Measurements from ENCODE around the gene ACY1. TPM values are rescaled to one million over a fixed set of nuclear protein-coding genes. Genes with fewer than 3 reads are reported as not detected.
A peak's percentile ranks its signal among the peaks of the same experiment; 100 is the strongest.

The ACY1 gene
- total and polyA plus RNA-seq, 4 donors = 3.8 to 29.8 (median 24.4) TPM

- H3K4me3 ChIP-seq (ENCODE audit: low read depth, low read length) = no peak overlapping the region
- DNase-seq (ENCODE audit: low read depth in 4 of 6, low spot score in 6 of 6) = no peak
- H3K36me3 ChIP-seq (ENCODE audit: control insufficient read depth, insufficient read depth, low read length) = no peaks in the 10 kb centered on the region
- no peaks in the 10 kb centered on the region for H3K27me3 ChIP-seq (ENCODE audit: control insufficient read depth, insufficient read depth, low read length)
- 85% methylated on average over 5 of the region's 6 CpGs for WGBS (ENCODE audit: insufficient coverage)
- no peak overlapping the region for H3K27ac ChIP-seq (ENCODE audit: low read depth, low read length)
- peaks cover 25% of the 10 kb centered on the region for H3K4me1 ChIP-seq (ENCODE audit: control insufficient read depth, insufficient read depth, low read length)
- H3K9me3 ChIP-seq (ENCODE audit: control insufficient read depth, insufficient read depth, low read length) = no peaks in the 10 kb centered on the region
Measured at GRCh38 chr3:52013802-52014598, 30.7 kb downstream of the ACY1 start.

DNA sequence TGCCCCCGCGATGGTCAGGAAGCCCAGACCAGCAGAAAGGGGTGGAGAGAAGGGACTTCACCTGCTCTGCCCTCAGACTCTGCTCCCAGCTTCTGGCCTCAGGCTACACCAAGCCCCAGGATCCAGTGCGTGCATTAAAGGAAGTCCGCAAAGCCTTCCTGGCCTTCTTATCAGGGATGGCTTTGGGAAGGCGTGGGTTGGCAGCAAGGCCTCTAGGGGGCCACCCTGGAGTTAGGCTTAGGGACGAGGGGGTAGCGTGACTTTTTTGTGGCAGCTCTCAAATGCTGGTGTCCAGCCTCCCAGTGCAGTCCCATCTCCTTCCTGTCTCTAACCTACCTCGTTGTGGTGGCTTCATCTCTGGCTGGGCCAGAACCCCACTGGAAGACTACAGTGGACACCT lies 31.3 kb downstream of the ACY1 start:
- H3K27ac ChIP-seq (ENCODE audit: low read depth, low read length) = no peak overlapping the region

DNA sequence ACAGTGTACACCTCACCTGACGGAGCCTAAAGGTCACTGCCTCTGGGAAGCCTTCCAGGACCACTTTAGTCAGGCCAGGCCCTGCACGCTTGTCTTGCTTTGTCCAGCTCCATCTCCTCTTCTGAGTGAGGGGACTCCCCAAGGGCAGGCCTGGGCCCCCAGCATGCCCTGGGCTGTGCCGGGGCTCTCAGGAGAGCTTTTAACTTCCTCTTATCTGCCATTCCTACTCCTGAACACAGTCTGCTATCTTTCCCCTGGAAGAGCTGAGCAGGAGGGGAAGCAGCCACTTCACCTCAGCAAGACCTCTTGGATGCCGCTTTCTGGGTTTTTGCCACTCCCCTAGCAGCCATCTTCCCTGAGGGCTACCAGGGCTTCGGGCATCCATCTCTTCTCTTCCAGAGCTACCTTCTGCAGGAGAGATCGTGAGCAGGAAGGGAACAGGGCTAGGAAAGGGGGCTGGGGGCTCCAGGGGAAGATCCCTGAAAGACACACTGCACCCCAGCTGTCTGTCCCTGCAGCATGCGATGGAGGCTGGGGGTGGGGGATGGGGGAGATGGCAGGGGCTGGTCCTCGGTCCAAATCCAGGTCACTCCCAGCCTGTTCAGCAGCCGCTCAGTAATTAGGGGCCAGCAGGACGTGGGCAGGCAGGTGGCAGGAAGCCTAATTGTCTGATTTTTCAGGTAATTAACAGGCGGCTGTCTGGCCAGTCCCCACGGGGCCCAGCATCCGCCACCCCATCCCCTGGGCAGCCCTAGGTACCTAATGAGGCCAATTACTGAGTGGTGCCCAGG lies 32.3 kb downstream of the ACY1 start:
- Histone ChIP-seq H3K36me3 (ENCODE audit: control insufficient read depth, insufficient read depth, low read length) (no peaks in the 10 kb centered on the region), H3K27ac (ENCODE audit: low read depth, low read length) (no peak overlapping the region), H3K4me1 (ENCODE audit: control insufficient read depth, insufficient read depth, low read length) (peaks cover 37% of the 10 kb centered on the region), H3K9me3 (ENCODE audit: control insufficient read depth, insufficient read depth, low read length) (no peaks in the 10 kb centered on the region), H3K27me3 (ENCODE audit: control insufficient read depth, insufficient read depth, low read length) (no peaks in the 10 kb centered on the region), H3K4me3 (ENCODE audit: low read depth, low read length) (no peak overlapping the region)
- no peak for DNase-seq (ENCODE audit: low read depth in 4 of 6, low spot score in 6 of 6)
- WGBS (ENCODE audit: insufficient coverage) = 78% methylated on average over 10 of the region's 13 CpGs

More for the DNA sequence above, 31.3 kb downstream of the ACY1 start:
- 81% methylated on average over 8 of the region's 8 CpGs for WGBS (ENCODE audit: insufficient coverage)
- Histone ChIP-seq H3K27me3 (ENCODE audit: control insufficient read depth, insufficient read depth, low read length) (no peaks in the 10 kb centered on the region), H3K9me3 (ENCODE audit: control insufficient read depth, insufficient read depth, low read length) (no peaks in the 10 kb centered on the region), H3K36me3 (ENCODE audit: control insufficient read depth, insufficient read depth, low read length) (no peaks in the 10 kb centered on the region), H3K4me3 (ENCODE audit: low read depth, low read length) (no peak overlapping the region), H3K4me1 (ENCODE audit: control insufficient read depth, insufficient read depth, low read length) (peaks cover 31% of the 10 kb centered on the region)
- no peak for DNase-seq (ENCODE audit: low read depth in 4 of 6, low spot score in 6 of 6)

GRCh38 chr3:52017586-52017985 lies 34.3 kb downstream of the ACY1 start:
- H3K36me3 ChIP-seq (ENCODE audit: control insufficient read depth, insufficient read depth, low read length) = peaks cover 2% of the 10 kb centered on the region
- H3K27ac ChIP-seq (ENCODE audit: low read depth, low read length) = peak overlapping the region; percentile 25
- H3K4me1 ChIP-seq (ENCODE audit: control insufficient read depth, insufficient read depth, low read length) = peaks cover 52% of the 10 kb centered on the region
- DNase-seq (ENCODE audit: low read depth in 4 of 6, low spot score in 6 of 6) = peak in 1 of 6 donors; percentile 47
- no peaks in the 10 kb centered on the region for H3K27me3 ChIP-seq (ENCODE audit: control insufficient read depth, insufficient read depth, low read length)
- no peaks in the 10 kb centered on the region for H3K9me3 ChIP-seq (ENCODE audit: control insufficient read depth, insufficient read depth, low read length)
- 77% methylated on average over 10 of the region's 11 CpGs for WGBS (ENCODE audit: insufficient coverage)
- H3K4me3 ChIP-seq (ENCODE audit: low read depth, low read length) = no peak overlapping the region

DNA sequence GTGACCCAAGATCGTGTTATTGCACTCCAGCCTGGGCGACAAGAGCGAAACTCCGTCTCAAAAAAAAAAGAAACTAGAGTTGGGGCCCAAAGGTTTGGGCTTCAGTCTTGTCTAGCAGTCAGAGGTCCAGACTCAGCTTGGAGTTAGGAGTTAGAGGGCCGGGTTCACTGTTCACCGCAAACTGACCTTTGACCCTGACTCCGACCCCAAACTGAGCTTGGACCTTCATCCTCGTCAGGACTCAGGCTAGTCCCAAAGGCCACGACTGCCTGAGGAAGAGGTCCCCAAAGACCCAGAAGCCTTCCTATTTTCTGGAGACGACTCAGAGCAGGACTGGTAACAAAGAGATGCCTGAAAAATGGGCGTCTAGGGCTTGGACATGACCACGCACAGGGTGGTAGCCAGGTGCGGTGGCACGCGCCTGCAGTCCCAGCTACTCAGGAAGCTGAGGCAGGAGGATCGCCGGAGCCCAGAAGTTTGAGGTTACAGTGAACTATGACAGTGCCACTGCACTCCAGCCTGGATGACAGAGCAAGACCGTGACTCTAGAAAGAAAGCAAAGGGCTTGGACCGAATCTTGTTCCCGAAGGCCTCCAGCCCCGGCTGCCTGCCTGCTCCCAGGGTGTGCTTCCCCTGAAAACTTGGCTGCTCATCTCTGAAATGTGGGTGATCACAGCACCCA lies 35.1 kb downstream of the ACY1 start:
- Histone ChIP-seq H3K27ac (ENCODE audit: low read depth, low read length) (no peak overlapping the region), H3K36me3 (ENCODE audit: control insufficient read depth, insufficient read depth, low read length) (peaks cover 2% of the 10 kb centered on the region), H3K27me3 (ENCODE audit: control insufficient read depth, insufficient read depth, low read length) (no peaks in the 10 kb centered on the region), H3K4me1 (ENCODE audit: control insufficient read depth, insufficient read depth, low read length) (peaks cover 58% of the 10 kb centered on the region), H3K4me3 (ENCODE audit: low read depth, low read length) (no peak overlapping the region), H3K9me3 (ENCODE audit: control insufficient read depth, insufficient read depth, low read length) (no peaks in the 10 kb centered on the region)
- DNase-seq (ENCODE audit: low read depth in 4 of 6, low spot score in 6 of 6) = no peak
- 89% methylated on average over 20 of the region's 21 CpGs for WGBS (ENCODE audit: insufficient coverage)

DNA sequence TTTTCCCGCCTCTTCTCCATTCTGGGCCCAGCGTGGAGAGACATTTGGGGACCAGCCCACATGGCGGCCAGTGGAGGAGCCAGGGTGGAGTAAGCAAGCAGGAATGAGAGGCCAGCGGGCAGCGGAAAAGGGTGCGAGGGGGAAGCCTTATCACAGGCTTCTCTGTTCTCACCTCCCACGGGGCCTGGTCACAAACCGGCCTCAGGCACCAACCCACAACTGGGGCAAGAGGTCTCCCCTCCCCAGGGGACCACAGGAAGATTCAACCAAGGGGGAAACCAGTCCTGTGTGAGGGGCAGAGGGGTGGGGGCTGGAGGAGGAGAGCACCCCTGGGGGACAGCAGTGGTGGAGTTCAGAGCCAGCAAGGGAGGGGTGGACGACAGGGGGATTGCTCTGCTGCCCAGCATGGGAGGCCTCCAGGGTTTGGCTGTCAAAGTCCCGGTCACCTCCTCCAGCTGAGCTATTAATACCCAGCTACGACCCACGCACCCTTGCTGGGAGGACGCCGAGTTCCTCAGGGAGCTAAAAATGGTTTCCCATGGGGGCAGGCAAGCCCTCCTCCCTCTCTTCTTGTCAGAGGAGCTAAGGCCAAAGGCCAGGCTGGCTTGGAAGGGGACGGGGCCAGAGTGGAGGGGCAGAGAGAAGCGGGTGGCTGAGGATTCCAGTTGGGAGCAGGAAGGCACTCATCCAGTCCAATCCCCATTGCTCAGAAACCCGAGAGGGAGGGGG lies 36.2 kb downstream of the ACY1 start:
- peak overlapping the region; percentile 33 for H3K27ac ChIP-seq (ENCODE audit: low read depth, low read length)
- no peak for DNase-seq (ENCODE audit: low read depth in 4 of 6, low spot score in 6 of 6)
- H3K27me3 ChIP-seq (ENCODE audit: control insufficient read depth, insufficient read depth, low read length) = no peaks in the 10 kb centered on the region
- H3K9me3 ChIP-seq (ENCODE audit: control insufficient read depth, insufficient read depth, low read length) = no peaks in the 10 kb centered on the region
- no peak overlapping the region for H3K4me3 ChIP-seq (ENCODE audit: low read depth, low read length)
- WGBS (ENCODE audit: insufficient coverage) = 82% methylated on average over 14 of the region's 17 CpGs
- H3K4me1 ChIP-seq (ENCODE audit: control insufficient read depth, insufficient read depth, low read length) = peaks cover 65% of the 10 kb centered on the region
- peaks cover 2% of the 10 kb centered on the region for H3K36me3 ChIP-seq (ENCODE audit: control insufficient read depth, insufficient read depth, low read length)

- Histone ChIP-seq H3K27ac (ENCODE audit: low read depth, low read length) (no peak overlapping the region), H3K27me3 (ENCODE audit: control insufficient read depth, insufficient read depth, low read length) (no peaks in the 10 kb centered on the region), H3K36me3 (ENCODE audit: control insufficient read depth, insufficient read depth, low read length) (peaks cover 2% of the 10 kb centered on the region), H3K4me3 (ENCODE audit: low read depth, low read length) (no peak overlapping the region), H3K4me1 (ENCODE audit: control insufficient read depth, insufficient read depth, low read length) (peaks cover 64% of the 10 kb centered on the region), H3K9me3 (ENCODE audit: control insufficient read depth, insufficient read depth, low read length) (no peaks in the 10 kb centered on the region)
- 88% methylated on average over 6 of the region's 7 CpGs for WGBS (ENCODE audit: insufficient coverage)
- no peak for DNase-seq (ENCODE audit: low read depth in 4 of 6, low spot score in 6 of 6)
Measured at GRCh38 chr3:52020796-52021195, 37.5 kb downstream of the ACY1 start.

GRCh38 chr3:52021489-52022268 lies 38.3 kb downstream of the ACY1 start:
- peak in 2 of 6 donors; percentile 56 to 58 for DNase-seq (ENCODE audit: low read depth in 4 of 6, low spot score in 6 of 6)
- H3K4me1 ChIP-seq (ENCODE audit: control insufficient read depth, insufficient read depth, low read length) = peaks cover 63% of the 10 kb centered on the region
- peaks cover 2% of the 10 kb centered on the region for H3K36me3 ChIP-seq (ENCODE audit: control insufficient read depth, insufficient read depth, low read length)
- 54% methylated on average over 10 of the region's 10 CpGs for WGBS (ENCODE audit: insufficient coverage)
- no peak overlapping the region for H3K4me3 ChIP-seq (ENCODE audit: low read depth, low read length)
- no peaks in the 10 kb centered on the region for H3K9me3 ChIP-seq (ENCODE audit: control insufficient read depth, insufficient read depth, low read length)
- no peak overlapping the region for H3K27ac ChIP-seq (ENCODE audit: low read depth, low read length)
- H3K27me3 ChIP-seq (ENCODE audit: control insufficient read depth, insufficient read depth, low read length) = no peaks in the 10 kb centered on the region

All from spinal cord (tissue), 10 donors.